NCI-H1694 (cell line): Measurements from ENCODE around the gene C4orf36.
"Not testable (repeated sequence)": the region's sequence is repeated elsewhere in the genome, so short reads cannot be mapped to it uniquely, and the experiment has no call there.

Experiments used
- DNase-seq: peaks from one replicate; lab custom pipeline; 2025; lab: John Stamatoyannopoulos, UW

The C4orf36 gene

GRCh38 chr4:86917212-86918039 is 25.2 kb upstream of the C4orf36 start:
- DNase-seq = no peak

GRCh38 chr4:86916392-86916791 is 24.2 kb upstream of the C4orf36 start:
- no peak for DNase-seq

GRCh38 chr4:86910820-86911684 is 18.8 kb upstream of the C4orf36 start:
- no peak for DNase-seq

- DNase-seq = no peak
Observed at GRCh38 chr4:86910369-86910768, 18.1 kb upstream of the C4orf36 start.

GRCh38 chr4:86909546-86910295 is 17.5 kb upstream of the C4orf36 start:
- DNase-seq = no peak

GRCh38 chr4:86908251-86908657 is 16.0 kb upstream of the C4orf36 start:
- no peak for DNase-seq

- DNase-seq = no peak
Observed at GRCh38 chr4:86901864-86902263, 9.6 kb upstream of the C4orf36 start.

GRCh38 chr4:86898562-86898961 is 6.3 kb upstream of the C4orf36 start:
- DNase-seq = no peak

- DNase-seq = no peak
Observed at GRCh38 chr4:86896596-86896995, 4.4 kb upstream of the C4orf36 start.

- DNase-seq = peak; percentile 69
Observed at GRCh38 chr4:86895692-86896488, 3.7 kb upstream of the C4orf36 start.

GRCh38 chr4:86894455-86894854 is 2.2 kb upstream of the C4orf36 start:
- DNase-seq = no peak

- no peak for DNase-seq
Observed at GRCh38 chr4:86893136-86893535, 914 bp upstream of the C4orf36 start.

- DNase-seq = no peak
Observed at GRCh38 chr4:86892636-86892960, 376 bp upstream of the C4orf36 start.

- DNase-seq = no peak
Observed at GRCh38 chr4:86890790-86891189, 1.4 kb downstream of the C4orf36 start.

GRCh38 chr4:86879641-86880040 is 12.6 kb downstream of the C4orf36 start:
- DNase-seq = no peak

GRCh38 chr4:86878640-86879039 is 13.6 kb downstream of the C4orf36 start:
- DNase-seq = no peak

GRCh38 chr4:86876894-86877685 is 15.1 kb downstream of the C4orf36 start:
- DNase-seq = no peak

GRCh38 chr4:86875436-86875835 is 16.8 kb downstream of the C4orf36 start:
- not testable (repeated sequence) for DNase-seq

- DNase-seq = no peak
Observed at GRCh38 chr4:86872135-86872534, 20.1 kb downstream of the C4orf36 start.

- no peak for DNase-seq
Observed at GRCh38 chr4:86870442-86871069, 21.7 kb downstream of the C4orf36 start.
